K562 (cell line): ENCODE results near the gene EPHA10. TPM values are rescaled to one million over a fixed set of nuclear protein-coding genes. Genes with fewer than 3 reads are reported as not detected.

Experiments used
- ATAC-seq: fragments of 200-7000 bp; cut with Tn5 transposase; 3 replicates; pipeline ENCODE4 v1.9.1; 2020; ENCODE audit warnings: moderate library complexity
- BruUV-seq: library from RNA; stranded (reverse); fragments of 400-500 nt; replicated peaks from 2 replicates; lab custom pipeline; 2021; lab: Mats Ljungman, UMichigan
- CTCF ChIA-PET: fragments of 300-600 bp; formaldehyde crosslinking; extraction: SDS; loops from one replicate; lab custom pipeline; 2021; ENCODE audit warnings: low intra/inter-chr PET ratio; lab: Yijun Ruan, JAX
- POLR2A ChIA-PET: fragments of 300-600, 350-650 bp; sonication (Branson Sonifier 250); formaldehyde crosslinking; extraction: SDS; loops from one replicate; lab custom pipeline; 2021; ENCODE audit warnings: antibody characterized with exemption, inconsistent platforms; lab: Yijun Ruan, JAX
- DNase-seq, 4 experiments: peaks; one replicate each; pipeline versions ENCODE4 v3.0.0 to v3.0.0-alpha.2; 2011 to 2018; ENCODE audit warnings: low spot score in 3 of 4, mixed read lengths in 3 of 4; ENCODE audit errors: extremely low read depth in 1 of 4
- FAIRE-seq: peaks from 2 replicates; lab custom pipeline; 2011; peaks lifted over from hg19 to GRCh38; lab: Jason Lieb, UNC
- H2AFZ ChIP-seq: 2 replicates; pipeline ENCODE4 v1.6.0; 2011; ENCODE audit warnings: low read depth, low read length, control low read depth, inconsistent platforms
- H3K27ac ChIP-seq: fragments of 200-600 bp; 3 replicates; pipeline ENCODE4 v1.8.0; 2011; ENCODE audit warnings: low read depth, mild to moderate bottlenecking, control low read depth, inconsistent platforms, low read length, moderate library complexity, mixed read lengths; ENCODE audit errors: extremely low read depth
- H3K27me3 ChIP-seq, 2 experiments: fragments of 300-600 bp in 1 of 2; 2 replicates in 1 of 2; 3 replicates in 1 of 2; pipeline versions ENCODE4 v1.6.0 to v1.8.0; 2011; ENCODE audit warnings: inconsistent platforms in 2 of 2, low read length in 2 of 2, mild to moderate bottlenecking in 1 of 2, mixed read lengths in 1 of 2, moderate library complexity in 1 of 2; ENCODE audit not compliant: control insufficient read depth in 2 of 2, insufficient read depth in 2 of 2
- H3K36me3 ChIP-seq: fragments of 300-600 bp; 3 replicates; pipeline ENCODE4 v1.8.0; 2011; ENCODE audit warnings: mild to moderate bottlenecking, low read length, inconsistent platforms; ENCODE audit not compliant: control insufficient read depth, insufficient read depth
- H3K4me1 ChIP-seq, 2 experiments: fragments of 200-600 bp in 1 of 2; replicated peaks in 1 of 2; 2 replicates in 1 of 2; 3 replicates in 1 of 2; pipeline versions ENCODE4 v1.5.1 to v1.8.0; 2011; ENCODE audit warnings: inconsistent platforms in 2 of 2, low read length in 2 of 2, mild to moderate bottlenecking in 1 of 2, mixed read lengths in 1 of 2, moderate library complexity in 1 of 2; ENCODE audit not compliant: control insufficient read depth in 2 of 2, insufficient read depth in 2 of 2
- H3K4me2 ChIP-seq: 2 replicates; pipeline ENCODE4 v1.6.1; 2011; ENCODE audit warnings: low read length, control low read depth, inconsistent platforms, mixed read lengths; ENCODE audit not compliant: insufficient read depth
- H3K4me3 ChIP-seq: fragments of 200-600 bp; sonication (generic), shearing (Covaris generic); 2 replicates; pipeline ENCODE4 v1.5.1; 2016; ENCODE audit warnings: control low read depth, inconsistent platforms
- H3K79me2 ChIP-seq: fragments of 200-600 bp; 3 replicates; pipeline ENCODE4 v1.8.0; 2011; ENCODE audit warnings: low read length, inconsistent platforms; ENCODE audit not compliant: control insufficient read depth, insufficient read depth
- H3K9ac ChIP-seq, 2 experiments: 2 replicates each; pipeline versions ENCODE4 v1.6.0 to v1.6.1; 2011; ENCODE audit warnings: low read depth in 2 of 2, low read length in 2 of 2, control low read depth in 1 of 2, inconsistent platforms in 1 of 2, mild to moderate bottlenecking in 1 of 2, mixed read lengths in 1 of 2; ENCODE audit not compliant: insufficient read depth in 1 of 2
- H3K9me1 ChIP-seq: one replicate; pipeline ENCODE4 v1.6.0; 2011; ENCODE audit warnings: inconsistent platforms, mild to moderate bottlenecking, low read length, moderate library complexity; ENCODE audit not compliant: control insufficient read depth, insufficient read depth
- H3K9me3 ChIP-seq: replicated peaks from 2 replicates; pipeline ENCODE4 v1.5.1; 2011; ENCODE audit warnings: low read depth, low read length, inconsistent platforms; ENCODE audit not compliant: control insufficient read depth, insufficient read depth
- H4K20me1 ChIP-seq: replicated peaks from 2 replicates; pipeline ENCODE4 v1.6.1; 2011; ENCODE audit warnings: low read length, inconsistent platforms, mixed read lengths; ENCODE audit not compliant: control insufficient read depth, insufficient read depth
- CBX2 ChIP-seq: fragments of 200-600 bp; sonication (generic); IDR thresholded peaks from one replicate; pipeline ENCODE4 v1.6.1; 2012; ENCODE audit warnings: mild to moderate bottlenecking, low read length, inconsistent platforms; ENCODE audit not compliant: insufficient read depth, poor library complexity, severe bottlenecking
- ETV5 ChIP-seq: sonication (generic); formaldehyde crosslinking; IDR thresholded peaks from 2 replicates; pipeline ENCODE4 v1.4.0; 2020; ENCODE audit warnings: low read depth, mild to moderate bottlenecking, missing genetic modification reagents
- NFIC ChIP-seq: fragments of 450-650 bp; IDR thresholded peaks from 2 replicates; pipeline ENCODE4 v1.6.1; 2017; ENCODE audit warnings: mild to moderate bottlenecking, inconsistent platforms
- NR2C2 ChIP-seq, 2 experiments: fragments of 200-800 bp in 1 of 2; sonication (Bioruptor generic) in 1 of 2; sonication (generic) in 1 of 2; formaldehyde crosslinking in 1 of 2; IDR thresholded peaks; 2 replicates each; pipeline versions ENCODE4 v1.6.1 to v1.8.0; 2016 to 2022; ENCODE audit warnings: mild to moderate bottlenecking in 1 of 2, missing compliant biosample characterization in 1 of 2, missing genetic modification characterization in 1 of 2, missing genetic modification reagents in 1 of 2
- POLR2A ChIP-seq: fragments of 450-650 bp; conservative IDR thresholded peaks from 2 replicates; pipeline ENCODE4 v1.6.1; 2016
- ZC3H4 ChIP-seq: sonication (generic); formaldehyde crosslinking; IDR thresholded peaks from 2 replicates; pipeline ENCODE4 v1.9.0; 2021; ENCODE audit warnings: missing genetic modification reagents, borderline replicate concordance
- ZFP36 ChIP-seq: fragments of 150-350 bp; IDR thresholded peaks from 2 replicates; pipeline ENCODE4 v1.6.1; 2018; ENCODE audit warnings: low read length, low read depth; ENCODE audit not compliant: partially characterized antibody
- whole genome bisulfite sequencing: fragments of 100-300 bp; shearing (Covaris generic); methylation state at CpG from one replicate; pipeline ENCODE4 v1.1.6; 2016; ENCODE audit warnings: low coverage, mixed read lengths; ENCODE audit not compliant: insufficient coverage; ENCODE audit errors: missing lambda C conversion rate; 5-methylcytosine and 5-hydroxymethylcytosine counted together
- in situ Hi-C: fragments of 300-500 bp; cut with MboI; formaldehyde crosslinking; loops from 4 replicates; pipeline ENCODE4 v1.15.0; 2018; ENCODE audit warnings: inconsistent platforms, mixed read lengths
- intact Hi-C: fragments of 100-400 bp; cut with micrococcal nuclease; formaldehyde crosslinking; loops from 2 replicates; pipeline ENCODE4 v1.14.2; 2022
- polyA plus RNA-seq, 8 experiments: library from polyadenylated mRNA; depleted of rRNA in 4 of 8; stranded (reverse) in 5 of 8; unstranded in 3 of 8; fragments of >200 nt; fragmentation: Nextera tagmentation in 2 of 8; fragmentation: Illumina TruSeq in 1 of 8; extraction: Ambion mirVana in 2 of 8; extraction: Trizol in 1 of 8; gene quantifications; 2 replicates each; pipeline versions ENCODE4 v1.2.1 to v1.2.3, GENCODE V29; 2011 to 2014; ENCODE audit warnings: inconsistent platforms in 1 of 8, missing spikeins in 1 of 8
- total RNA-seq, 7 experiments: library from RNA; depleted of rRNA in 6 of 7; stranded (reverse); fragments of >200 nt in 6 of 7; fragmentation: Illumina TruSeq in 2 of 7; extraction: Trizol in 2 of 7; gene quantifications; 2 replicates each; pipeline versions ENCODE4 v1.2.1 to v1.2.3, GENCODE V29; 2011 to 2021; ENCODE audit warnings: low replicate concordance in 1 of 7
- TF ChIP-seq, protein P1 (sequence below): sonication (generic); formaldehyde crosslinking; IDR thresholded peaks from 2 replicates; pipeline ENCODE4 v1.8.0; 2022; ENCODE audit warnings: mild to moderate bottlenecking, missing genetic modification reagents
- TF ChIP-seq, protein P2 (sequence below): sonication (generic); formaldehyde crosslinking; IDR thresholded peaks from 2 replicates; pipeline ENCODE4 v1.8.0; 2022; ENCODE audit warnings: mild to moderate bottlenecking, low read depth, missing genetic modification reagents

The EPHA10 gene
- total and polyA plus RNA-seq, 9 of the 15 experiments (the other 6 are each of a cell fraction or from before 2014, with no cell fraction given): 0.03 TPM; not detected in 8

DNA sequence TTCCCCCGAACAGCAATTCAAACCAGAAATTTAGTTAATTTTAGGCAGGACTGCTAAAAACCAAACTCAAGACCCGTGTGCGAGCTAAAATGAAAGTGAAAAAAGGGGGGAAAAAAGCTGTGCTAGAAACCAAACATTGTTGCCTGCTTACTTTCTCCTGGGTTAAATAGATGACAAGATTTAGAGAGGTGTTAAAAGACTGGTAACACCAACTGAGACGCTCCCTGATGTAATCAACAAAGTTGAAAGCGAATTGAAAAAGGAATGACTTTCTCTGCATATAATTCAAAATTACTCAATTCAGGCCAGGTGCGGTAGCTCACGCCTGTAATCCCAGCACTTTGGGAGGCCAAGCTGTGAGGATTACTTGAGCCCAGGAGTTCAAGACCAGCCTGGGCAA is 65.8 kb downstream of the EPHA10 start:
- Histone ChIP-seq H3K4me1 (no peaks in the 10 kb centered on the region), H2AFZ (no peak overlapping the region), H3K36me3 (peaks cover 92% of the 10 kb centered on the region), H3K27ac (no peak overlapping the region), H4K20me1 (no peaks in the 10 kb centered on the region), H3K9me1 (no peaks in the 10 kb centered on the region), H3K27me3 (no peaks in the 10 kb centered on the region), H3K4me2 (no peak overlapping the region), H3K4me3 (no peak overlapping the region), H3K79me2 (peaks cover 18% of the 10 kb centered on the region), H3K9me3 (no peaks in the 10 kb centered on the region), H3K9ac (no peak overlapping the region)
- TF ChIP-seq, protein P1, sequence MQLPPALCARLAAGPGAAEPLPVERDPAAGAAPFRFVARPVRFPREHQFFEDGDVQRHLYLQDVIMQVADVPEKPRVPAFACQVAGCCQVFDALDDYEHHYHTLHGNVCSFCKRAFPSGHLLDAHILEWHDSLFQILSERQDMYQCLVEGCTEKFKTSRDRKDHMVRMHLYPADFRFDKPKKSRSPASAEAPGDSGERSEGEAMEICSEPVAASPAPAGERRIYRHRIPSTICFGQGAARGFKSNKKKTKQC: no peak
- TF ChIP-seq ETV5 (CRISPR knock-in tag) (no peak), NFIC (no peak), NR2C2 (CRISPR knock-in tag; IDR thresholded peaks at IDR 0.05) (no peak), NR2C2 (tag; IDR thresholded peaks at IDR 0.05) (no peak), CBX2 (no peak), ZFP36 (no peak), POLR2A (no peak), ZC3H4 (CRISPR knock-in tag) (no peak)
- TF ChIP-seq, protein P2, sequence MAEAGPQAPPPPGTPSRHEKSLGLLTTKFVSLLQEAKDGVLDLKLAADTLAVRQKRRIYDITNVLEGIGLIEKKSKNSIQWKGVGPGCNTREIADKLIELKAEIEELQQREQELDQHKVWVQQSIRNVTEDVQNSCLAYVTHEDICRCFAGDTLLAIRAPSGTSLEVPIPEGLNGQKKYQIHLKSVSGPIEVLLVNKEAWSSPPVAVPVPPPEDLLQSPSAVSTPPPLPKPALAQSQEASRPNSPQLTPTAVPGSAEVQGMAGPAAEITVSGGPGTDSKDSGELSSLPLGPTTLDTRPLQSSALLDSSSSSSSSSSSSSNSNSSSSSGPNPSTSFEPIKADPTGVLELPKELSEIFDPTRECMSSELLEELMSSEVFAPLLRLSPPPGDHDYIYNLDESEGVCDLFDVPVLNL (CRISPR knock-in tag): no peak
- POLR2A ChIA-PET: interaction anchor here (0.6 to 4.5 kb wide), 3 partner anchors 11 to 58 kb away, joined by 4 to 26 read pairs (median 5); no protein-coding TSS in a partner anchor
- in situ Hi-C loops (no loop called here), intact Hi-C loops (no loop called here)
- CTCF ChIA-PET: no interaction called here
- DNase-seq: no peak
- FAIRE-seq: no peak
- ATAC-seq: no peak
- 89% methylated on average over 7 of the region's 7 CpGs for WGBS
- no TSS peak for BruUV-seq
